Measurements from ENCODE around the gene KRT222. TPM values are rescaled to one million over a fixed set of nuclear protein-coding genes. Genes with fewer than 3 reads are reported as not detected.

The KRT222 gene
- total RNA-seq, 4 donors from 2014 or later, result not detected

- in situ Hi-C loops (cut with MboI; ENCODE audit: low sequenced_read_pairs in 4 of 4), result no loop called here
- ATAC-seq, result no peak
- H3K9me3 ChIP-seq, result no peaks in the 10 kb centered on the region
These were observed 6.3 kb upstream of the KRT222 start for GRCh38 chr17:40671282-40671681.

GRCh38 chr17:40666331-40666730 lies 1.4 kb upstream of the KRT222 start:
- no peaks in the 10 kb centered on the region for H3K4me1 ChIP-seq
- no peaks in the 10 kb centered on the region for H3K36me3 ChIP-seq
- no peaks in the 10 kb centered on the region for H3K9me3 ChIP-seq
- no peak overlapping the region for H3K4me3 ChIP-seq
- in situ Hi-C loops (cut with MboI; ENCODE audit: low sequenced_read_pairs in 4 of 4) (no loop called here), intact Hi-C loops (cut with DNase I; ENCODE audit: low total_unique reads) (no loop called here)
- no peak overlapping the region for H3K27ac ChIP-seq
- TF ChIP-seq POLR2A (IDR thresholded peaks at IDR 0.05), result no peak
- TF ChIP-seq CTCF (IDR thresholded peaks at IDR 0.05 in 4 of 5, conservative IDR thresholded peaks at IDR 0.05 in 1 of 5), result no peak
- peaks cover 8 to 16% (median 12%) of the 10 kb centered on the region in 3 donors for H3K27me3 ChIP-seq
- no peak for DNase-seq
- ATAC-seq, result no peak

More at GRCh38 chr17:40671282-40671681, 6.3 kb upstream of the KRT222 start:
- Histone ChIP-seq H3K4me1 (no peaks in the 10 kb centered on the region), H3K27me3 (peaks cover 0 to 4% (median 0%) of the 10 kb centered on the region in 3 donors), H3K27ac (no peak overlapping the region), H3K4me3 (no peak overlapping the region), H3K36me3 (no peaks in the 10 kb centered on the region)
- no peak for DNase-seq
- intact Hi-C loops (cut with DNase I; ENCODE audit: low total_unique reads), result no loop called here
- TF ChIP-seq CTCF (IDR thresholded peaks at IDR 0.05 in 4 of 5, conservative IDR thresholded peaks at IDR 0.05 in 1 of 5), result no peak
- no peak for TF ChIP-seq POLR2A (IDR thresholded peaks at IDR 0.05)

GRCh38 chr17:40663252-40663651 lies 1.7 kb downstream of the KRT222 start:
- in situ Hi-C loops (cut with MboI; ENCODE audit: low sequenced_read_pairs in 4 of 4), result no loop called here
- Histone ChIP-seq H3K27me3 (peaks cover 8 to 16% (median 12%) of the 10 kb centered on the region in 3 donors), H3K4me3 (no peak overlapping the region), H3K9me3 (no peaks in the 10 kb centered on the region), H3K36me3 (no peaks in the 10 kb centered on the region), H3K27ac (no peak overlapping the region), H3K4me1 (no peaks in the 10 kb centered on the region)
- ATAC-seq (no peak), DNase-seq (no peak)
- TF ChIP-seq POLR2A (IDR thresholded peaks at IDR 0.05) (no peak), CTCF (IDR thresholded peaks at IDR 0.05 in 4 of 5, conservative IDR thresholded peaks at IDR 0.05 in 1 of 5) (no peak)
- intact Hi-C loops (cut with DNase I; ENCODE audit: low total_unique reads), result no loop called here

- intact Hi-C loops (cut with DNase I; ENCODE audit: low total_unique reads), result no loop called here
- Histone ChIP-seq H3K27ac (no peak overlapping the region), H3K4me3 (no peak overlapping the region), H3K9me3 (no peaks in the 10 kb centered on the region), H3K27me3 (peaks cover 3 to 5% (median 4%) of the 10 kb centered on the region in 3 donors), H3K36me3 (no peaks in the 10 kb centered on the region), H3K4me1 (no peaks in the 10 kb centered on the region)
- no peak for ATAC-seq
- TF ChIP-seq CTCF (IDR thresholded peaks at IDR 0.05 in 4 of 5, conservative IDR thresholded peaks at IDR 0.05 in 1 of 5), result no peak
- TF ChIP-seq POLR2A (IDR thresholded peaks at IDR 0.05), result no peak
- in situ Hi-C loops (cut with MboI; ENCODE audit: low sequenced_read_pairs in 4 of 4), result no loop called here
- no peak for DNase-seq
These were observed 5.1 kb downstream of the KRT222 start for GRCh38 chr17:40659911-40660310.

GRCh38 chr17:40658396-40658795 lies 6.6 kb downstream of the KRT222 start:
- DNase-seq (no peak), ATAC-seq (no peak)
- in situ Hi-C loops (cut with MboI; ENCODE audit: low sequenced_read_pairs in 4 of 4) (no loop called here), intact Hi-C loops (cut with DNase I; ENCODE audit: low total_unique reads) (no loop called here)
- Histone ChIP-seq H3K4me3 (no peak overlapping the region), H3K27me3 (peaks cover 0 to 2% (median 0%) of the 10 kb centered on the region in 3 donors), H3K9me3 (no peaks in the 10 kb centered on the region), H3K27ac (no peak overlapping the region), H3K4me1 (no peaks in the 10 kb centered on the region), H3K36me3 (no peaks in the 10 kb centered on the region)
- TF ChIP-seq CTCF (IDR thresholded peaks at IDR 0.05 in 4 of 5, conservative IDR thresholded peaks at IDR 0.05 in 1 of 5) (no peak), POLR2A (IDR thresholded peaks at IDR 0.05) (no peak)
